NT2/D1 (cell line): Measurements from ENCODE around the gene B4GALNT4.
"Not testable (repeated sequence)": the region's sequence is repeated elsewhere in the genome, so short reads cannot be mapped to it uniquely, and the experiment has no call there.

Experiments used
- DNase-seq: peaks from one replicate; pipeline ENCODE4 v3.0.0-alpha.2; 2011; ENCODE audit warnings: low read depth, low spot score
- H3K27me3 ChIP-seq: 2 replicates; pipeline ENCODE4 v1.6.0; 2011; ENCODE audit warnings: mild to moderate bottlenecking; ENCODE audit not compliant: insufficient read length, insufficient read depth
- H3K36me3 ChIP-seq: 2 replicates; pipeline ENCODE4 v1.6.1; 2011; ENCODE audit warnings: mild to moderate bottlenecking, low read length, mixed read lengths; ENCODE audit not compliant: insufficient read depth, insufficient read length
- H3K4me1 ChIP-seq: 2 replicates; pipeline ENCODE4 v1.5.1; 2011; ENCODE audit not compliant: insufficient read depth, insufficient read length
- H3K4me3 ChIP-seq: 2 replicates; pipeline ENCODE4 v1.5.1; 2011; ENCODE audit warnings: low read depth; ENCODE audit not compliant: insufficient read length
- H3K9ac ChIP-seq: 2 replicates; pipeline ENCODE4 v1.6.0; 2011; ENCODE audit warnings: low read depth; ENCODE audit not compliant: insufficient read length
- H3K9me3 ChIP-seq: 2 replicates; pipeline ENCODE4 v1.5.1; 2011; ENCODE audit warnings: mild to moderate bottlenecking, low read length; ENCODE audit not compliant: insufficient read depth
- SUZ12 ChIP-seq: IDR thresholded peaks from 2 replicates; pipeline ENCODE4 v1.6.1; 2011; ENCODE audit not compliant: insufficient read length, insufficient read depth; ENCODE audit errors: extremely low read depth
- YY1 ChIP-seq: IDR thresholded peaks from 2 replicates; pipeline ENCODE4 v1.6.1; 2011; ENCODE audit not compliant: insufficient read length, insufficient read depth
- ZNF274 ChIP-seq: IDR thresholded peaks from 2 replicates; pipeline ENCODE4 v1.6.1; 2011; ENCODE audit warnings: mild to moderate bottlenecking, low read depth, low read length

The B4GALNT4 gene

DNA sequence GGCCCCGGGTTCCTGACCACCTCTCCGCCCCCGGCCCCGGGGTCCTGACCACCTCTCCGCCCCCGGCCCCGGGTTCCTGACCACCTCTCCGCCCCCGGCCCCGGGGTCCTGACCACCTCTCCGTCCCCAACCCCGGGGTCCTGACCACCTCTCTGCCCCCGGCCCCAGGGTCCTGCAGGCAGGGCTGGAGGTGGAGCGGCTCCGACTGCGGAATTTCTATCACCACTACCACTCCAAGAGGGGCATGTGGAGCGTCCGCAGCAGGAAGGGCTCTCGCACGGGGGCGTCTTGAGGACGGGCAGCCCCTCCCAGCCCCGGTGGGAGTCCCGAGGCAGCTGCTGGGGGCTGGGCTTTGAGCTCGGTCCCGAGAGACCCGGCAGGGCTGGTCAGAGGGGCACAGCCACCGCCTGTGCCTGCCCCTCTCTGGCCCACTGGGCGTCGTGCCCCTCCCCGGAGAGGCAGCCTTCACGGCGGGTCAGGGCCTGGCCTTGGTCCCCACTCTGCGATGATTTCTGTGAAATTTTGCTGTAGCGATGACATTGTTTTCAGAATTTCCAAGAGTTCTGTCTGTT lies 12.3 kb downstream of the B4GALNT4 start:
- Histone ChIP-seq H3K27me3 (no peaks in the 10 kb centered on the region), H3K4me1 (peaks cover 2% of the 10 kb centered on the region), H3K4me3 (no peak overlapping the region), H3K9ac (no peak overlapping the region), H3K9me3 (peaks cover 12% of the 10 kb centered on the region), H3K36me3 (peaks cover 40% of the 10 kb centered on the region)
- DNase-seq, result no peak
- TF ChIP-seq ZNF274, result no peak
- TF ChIP-seq SUZ12, result no peak
- no peak for TF ChIP-seq YY1

DNA sequence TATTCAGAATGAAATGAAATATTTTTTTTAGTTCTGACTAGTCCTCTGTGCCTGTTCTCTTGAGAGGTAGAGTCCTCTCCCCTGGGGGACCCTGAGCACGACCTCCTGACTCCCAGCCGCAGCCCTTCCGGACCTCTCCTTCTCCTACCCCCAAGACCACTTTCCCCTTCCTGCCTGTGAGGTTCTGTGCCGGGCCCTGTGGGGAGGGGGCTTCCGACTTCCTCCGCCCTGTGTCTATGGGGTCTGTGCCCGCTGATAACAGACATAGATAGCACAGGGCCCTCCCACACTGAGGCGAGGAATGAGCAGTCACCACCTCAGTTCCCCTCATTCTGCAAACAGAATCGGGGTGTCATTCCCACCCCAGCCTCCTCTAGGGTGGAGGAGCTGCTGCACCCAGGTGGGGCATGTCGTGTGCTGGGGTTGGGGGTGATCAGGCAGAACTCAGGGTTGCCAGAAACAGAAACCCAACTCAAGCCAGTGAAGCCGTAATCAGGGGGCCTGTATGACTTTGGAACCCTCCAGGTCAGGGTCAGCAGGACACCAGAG lies 12.9 kb downstream of the B4GALNT4 start:
- DNase-seq, result no peak
- TF ChIP-seq SUZ12 (no peak), YY1 (no peak), ZNF274 (no peak)
- no peak overlapping the region for H3K4me3 ChIP-seq

DNA sequence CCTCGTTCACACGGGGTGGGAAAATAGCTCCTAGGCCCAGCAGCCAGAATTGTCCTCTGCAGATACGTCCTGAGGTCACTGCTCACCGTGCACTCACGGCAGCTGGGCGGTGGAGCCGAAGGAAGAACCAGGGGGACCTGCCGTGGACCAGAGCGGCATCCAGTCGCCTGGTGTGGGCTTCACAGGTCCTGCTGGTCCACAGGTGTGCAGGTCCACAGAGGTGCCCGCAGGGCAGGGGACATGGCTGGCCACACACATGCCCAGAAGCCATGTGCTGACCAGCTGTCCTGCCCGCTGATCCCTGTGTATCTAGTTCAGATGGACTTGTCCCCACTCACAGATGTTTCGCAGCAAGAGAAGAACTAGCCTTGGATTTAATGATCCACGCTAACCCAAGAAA lies 14.1 kb downstream of the B4GALNT4 start:
- Histone ChIP-seq H3K36me3 (peaks cover 26% of the 10 kb centered on the region), H3K4me1 (peaks cover 2% of the 10 kb centered on the region), H3K4me3 (no peak overlapping the region), H3K9ac (no peak overlapping the region), H3K9me3 (peaks cover 22% of the 10 kb centered on the region), H3K27me3 (peaks cover 4% of the 10 kb centered on the region)
- TF ChIP-seq SUZ12, result no peak
- no peak for TF ChIP-seq ZNF274
- no peak for TF ChIP-seq YY1
- no peak for DNase-seq

More for the DNA sequence above, 12.9 kb downstream of the B4GALNT4 start:
- H3K36me3 ChIP-seq, result peaks cover 36% of the 10 kb centered on the region
- peaks cover 2% of the 10 kb centered on the region for H3K4me1 ChIP-seq
- peaks cover 17% of the 10 kb centered on the region for H3K9me3 ChIP-seq
- no peaks in the 10 kb centered on the region for H3K27me3 ChIP-seq
- H3K9ac ChIP-seq, result peak overlapping the region; percentile 10

DNA sequence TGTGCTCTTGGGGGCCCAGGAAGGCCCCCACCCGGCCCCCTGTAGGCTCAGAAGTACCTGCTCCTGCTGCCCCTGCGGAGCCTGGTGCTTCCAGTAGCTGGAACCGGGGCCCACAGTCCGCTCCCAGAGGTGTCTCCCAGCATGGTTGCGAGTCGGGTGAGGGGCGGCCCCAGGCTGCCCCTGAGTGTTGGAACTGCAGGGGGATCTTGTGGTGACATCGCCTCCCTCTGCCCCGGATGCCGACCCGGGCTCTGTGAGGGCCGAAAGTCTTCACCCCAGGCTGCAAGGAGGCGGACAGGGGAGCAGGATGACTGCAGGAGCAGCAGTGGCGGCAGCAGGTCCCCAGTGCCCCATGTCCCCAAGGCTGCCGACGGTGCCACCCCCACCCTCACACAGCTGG lies 15.2 kb downstream of the B4GALNT4 start:
- Histone ChIP-seq H3K9me3 (peaks cover 22% of the 10 kb centered on the region), H3K9ac (no peak overlapping the region), H3K36me3 (peaks cover 16% of the 10 kb centered on the region), H3K4me1 (peaks cover 2% of the 10 kb centered on the region), H3K27me3 (peaks cover 6% of the 10 kb centered on the region), H3K4me3 (no peak overlapping the region)
- TF ChIP-seq SUZ12 (no peak), ZNF274 (no peak), YY1 (no peak)
- no peak for DNase-seq

DNA sequence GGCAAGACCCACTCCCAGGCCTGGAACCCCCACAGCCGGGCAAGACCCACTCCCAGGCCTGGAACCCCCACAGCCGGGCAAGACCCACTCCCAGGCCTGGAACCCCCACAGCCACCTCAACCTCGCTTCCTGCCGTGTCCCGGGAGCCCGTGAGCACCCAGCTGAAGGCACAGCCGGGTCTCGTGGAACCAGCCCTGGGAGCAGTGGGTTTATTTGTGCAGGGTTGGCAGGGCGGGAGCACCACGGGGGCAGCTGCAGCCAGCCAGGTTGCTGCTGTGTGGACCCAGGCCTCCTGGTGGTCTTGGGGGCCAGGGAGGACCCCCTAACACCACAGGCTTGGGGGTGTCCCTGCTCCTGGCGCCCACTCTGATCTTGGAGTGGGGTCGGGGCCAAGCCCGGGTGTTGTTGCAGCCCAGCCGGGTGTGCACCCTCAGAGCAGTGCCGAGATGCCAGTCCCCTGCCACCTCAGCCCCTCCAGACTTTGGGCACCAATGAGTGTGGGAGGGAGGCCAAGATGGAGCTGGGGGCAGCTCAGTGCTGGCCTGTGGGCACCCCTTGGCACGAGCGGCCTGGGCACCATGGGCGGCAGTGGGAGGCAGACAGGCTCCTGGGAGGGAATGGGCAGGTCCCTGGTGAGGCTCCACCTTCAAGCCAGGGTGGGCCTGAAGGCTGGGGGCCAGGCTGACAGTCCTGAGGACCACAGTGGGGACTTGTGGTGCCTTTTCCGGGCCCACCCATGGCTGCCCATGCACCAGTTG lies 16.5 kb downstream of the B4GALNT4 start:
- H3K9me3 ChIP-seq, result peaks cover 22% of the 10 kb centered on the region
- peaks cover 4% of the 10 kb centered on the region for H3K4me1 ChIP-seq
- no peak for TF ChIP-seq SUZ12
- TF ChIP-seq ZNF274, result no peak
- TF ChIP-seq YY1, result no peak
- peaks cover 6% of the 10 kb centered on the region for H3K27me3 ChIP-seq
- DNase-seq, result no peak
- H3K9ac ChIP-seq, result no peak overlapping the region
- H3K36me3 ChIP-seq, result peaks cover 5% of the 10 kb centered on the region
- no peak overlapping the region for H3K4me3 ChIP-seq

DNA sequence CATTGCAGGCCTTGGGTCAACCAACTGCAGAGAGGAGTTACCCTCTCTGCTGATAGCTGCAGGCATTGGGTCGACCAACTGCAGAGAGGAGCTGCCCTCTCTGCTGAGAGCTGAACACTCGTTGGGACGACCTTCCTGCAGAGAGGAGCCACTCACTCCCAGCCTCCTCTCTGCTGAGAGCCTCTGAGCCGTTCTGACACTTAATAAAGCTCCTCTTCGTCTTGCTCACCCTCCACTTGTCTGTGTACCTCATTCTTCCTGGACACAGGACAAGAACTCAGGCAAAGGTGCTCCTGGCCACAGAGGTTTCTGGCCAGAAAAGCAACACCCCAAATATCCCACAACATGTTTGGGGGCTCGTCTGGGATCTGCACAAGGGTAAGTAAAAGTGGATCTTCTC lies 17.2 kb downstream of the B4GALNT4 start:
- H3K9ac ChIP-seq, result no peak overlapping the region
- H3K9me3 ChIP-seq, result peaks cover 22% of the 10 kb centered on the region
- peaks cover 4% of the 10 kb centered on the region for H3K4me1 ChIP-seq
- TF ChIP-seq ZNF274, result no peak
- TF ChIP-seq YY1, result no peak
- TF ChIP-seq SUZ12, result no peak
- H3K4me3 ChIP-seq, result no peak overlapping the region
- DNase-seq, result no peak
- peaks cover 2% of the 10 kb centered on the region for H3K36me3 ChIP-seq
- H3K27me3 ChIP-seq, result peaks cover 6% of the 10 kb centered on the region

DNA sequence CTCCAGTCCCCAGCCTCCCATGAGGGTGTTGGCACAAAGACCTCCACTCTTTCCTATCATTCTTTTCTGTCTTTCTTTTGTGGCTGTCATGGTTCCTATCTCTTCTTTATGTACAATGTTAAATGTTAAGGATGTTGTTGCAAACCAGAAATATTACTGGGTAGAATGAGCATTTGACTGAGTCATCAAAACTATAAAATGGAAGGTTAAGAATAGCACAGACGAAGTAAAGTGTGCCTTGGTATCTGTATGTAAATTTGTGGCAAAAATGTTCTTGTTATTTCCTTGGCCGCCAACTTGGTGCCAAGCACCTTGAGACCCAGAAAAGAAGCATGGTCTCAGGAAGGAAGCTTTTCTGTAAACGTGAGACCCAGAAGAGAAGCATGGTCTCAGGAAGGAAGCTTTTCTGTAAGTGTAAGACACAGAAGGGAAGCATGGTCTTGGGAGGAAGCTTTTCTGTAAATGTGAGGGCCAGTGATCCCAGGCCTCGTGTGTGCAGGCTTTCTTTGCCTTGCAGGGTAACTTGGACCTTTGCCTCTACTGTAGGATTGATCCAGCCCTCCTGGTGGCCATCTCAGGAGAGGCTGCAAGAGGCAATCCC lies 18.0 kb downstream of the B4GALNT4 start:
- no peak for DNase-seq
- Histone ChIP-seq H3K4me1 (peaks cover 12% of the 10 kb centered on the region), H3K36me3 (no peaks in the 10 kb centered on the region), H3K27me3 (peaks cover 6% of the 10 kb centered on the region), H3K9ac (no peak overlapping the region), H3K4me3 (no peak overlapping the region), H3K9me3 (peaks cover 22% of the 10 kb centered on the region)
- no peak for TF ChIP-seq YY1
- TF ChIP-seq ZNF274, result no peak
- TF ChIP-seq SUZ12, result no peak

DNA sequence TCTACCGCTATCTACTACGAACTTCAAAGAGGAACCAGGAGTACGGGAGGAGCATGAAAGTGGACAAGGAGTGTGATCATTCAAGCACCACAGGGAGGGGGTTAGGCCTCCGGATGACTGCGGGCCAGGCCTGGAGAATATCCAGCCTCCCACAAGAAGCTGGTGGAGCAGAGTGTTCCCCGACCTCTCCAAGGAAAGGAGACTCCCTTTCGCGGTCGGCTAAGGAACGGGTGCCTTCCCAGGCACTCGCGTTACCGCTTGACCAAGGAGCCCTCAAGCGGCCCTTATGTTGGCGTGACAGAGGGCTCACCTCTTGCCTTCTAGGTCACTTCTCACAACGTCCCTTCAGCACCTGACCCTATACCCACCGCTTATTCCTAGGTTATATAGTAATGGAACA lies 20.1 kb downstream of the B4GALNT4 start:
- H3K9ac ChIP-seq, DNase-seq, H3K4me3 ChIP-seq, H3K36me3 ChIP-seq, H3K27me3 ChIP-seq: not testable (repeated sequence)
- Histone ChIP-seq H3K9me3 (peaks cover 22% of the 10 kb centered on the region), H3K4me1 (peaks cover 21% of the 10 kb centered on the region)
